ENCODE data around the gene FOXF1.
A peak's percentile ranks its signal among the peaks of the same experiment; 100 is the strongest.

Gene FOXF1

GRCh38 chr16:86517652-86518258 is 7.4 kb downstream of the FOXF1 start:
- no peak overlapping the region for H3K4me3 ChIP-seq (ENCODE audit: low read length)
- peak; percentile 52 for DNase-seq (ENCODE audit: low read depth)
- peak; percentile 61 for TF ChIP-seq CTCF (IDR thresholded peaks at IDR 0.05; ENCODE audit: insufficient read depth, low read depth, low read length, missing control alignments)

GRCh38 chr16:86519007-86519648 is 8.8 kb downstream of the FOXF1 start:
- no peak for TF ChIP-seq CTCF (IDR thresholded peaks at IDR 0.05; ENCODE audit: insufficient read depth, low read depth, low read length, missing control alignments)
- H3K4me3 ChIP-seq (ENCODE audit: low read length) = no peak overlapping the region
- DNase-seq (ENCODE audit: low read depth) = no peak

- TF ChIP-seq CTCF (IDR thresholded peaks at IDR 0.05; ENCODE audit: insufficient read depth, low read depth, low read length, missing control alignments) = peak; percentile 89
- no peak overlapping the region for H3K4me3 ChIP-seq (ENCODE audit: low read length)
- peak; percentile 59 for DNase-seq (ENCODE audit: low read depth)
These were observed 9.5 kb downstream of the FOXF1 start for GRCh38 chr16:86519649-86520316.

GRCh38 chr16:86520317-86521210 is 10.2 kb downstream of the FOXF1 start:
- DNase-seq (ENCODE audit: low read depth) = no peak
- no peak overlapping the region for H3K4me3 ChIP-seq (ENCODE audit: low read length)
- TF ChIP-seq CTCF (IDR thresholded peaks at IDR 0.05; ENCODE audit: insufficient read depth, low read depth, low read length, missing control alignments) = no peak

GRCh38 chr16:86521236-86522197 is 11.2 kb downstream of the FOXF1 start:
- no peak for TF ChIP-seq CTCF (IDR thresholded peaks at IDR 0.05; ENCODE audit: insufficient read depth, low read depth, low read length, missing control alignments)
- no peak for DNase-seq (ENCODE audit: low read depth)
- H3K4me3 ChIP-seq (ENCODE audit: low read length) = no peak overlapping the region

GRCh38 chr16:86522634-86523033 is 12.3 kb downstream of the FOXF1 start:
- no peak overlapping the region for H3K4me3 ChIP-seq (ENCODE audit: low read length)
- TF ChIP-seq CTCF (IDR thresholded peaks at IDR 0.05; ENCODE audit: insufficient read depth, low read depth, low read length, missing control alignments) = no peak
- DNase-seq (ENCODE audit: low read depth) = no peak
